Endothelial cell of umbilical vein (primary cell): ENCODE results near the gene SKOR2.

Experiments
- EZH2 ChIP-seq: IDR thresholded peaks from 2 replicates; pipeline ENCODE4 v1.6.1; 2012; ENCODE audit warnings: borderline replicate concordance, low read depth, mild to moderate bottlenecking, moderate library complexity, low read length, inconsistent platforms; ENCODE audit not compliant: severe bottlenecking
- JUN ChIP-seq: IDR thresholded peaks from 2 replicates; pipeline ENCODE4 v1.6.1; 2011; ENCODE audit warnings: borderline replicate concordance, low read depth; ENCODE audit not compliant: insufficient read length, insufficient read depth
- POLR2A ChIP-seq: IDR thresholded peaks from 2 replicates; pipeline ENCODE4 v1.6.1; 2012; ENCODE audit warnings: low read depth, mild to moderate bottlenecking, control low read depth, low read length
- POLR2AphosphoS5 ChIP-seq: IDR thresholded peaks from 2 replicates; pipeline ENCODE4 v1.6.1; 2012; ENCODE audit warnings: low read depth, mild to moderate bottlenecking, control low read depth, low read length, moderate library complexity; ENCODE audit not compliant: insufficient read depth
- TF ChIP-seq, protein P1 (sequence below), 2 donors: IDR thresholded peaks; 1 replicate in 1 of 2; 2 replicates in 1 of 2; pipeline ENCODE4 v1.5.1; 2011; ENCODE audit warnings: low read length in 2 of 2, mild to moderate bottlenecking in 2 of 2, moderate library complexity in 2 of 2, control low read depth in 1 of 2, inconsistent platforms in 1 of 2, low read depth in 1 of 2; ENCODE audit not compliant: insufficient read depth in 1 of 2; ENCODE audit errors: extremely low read depth in 1 of 2

DNA sequence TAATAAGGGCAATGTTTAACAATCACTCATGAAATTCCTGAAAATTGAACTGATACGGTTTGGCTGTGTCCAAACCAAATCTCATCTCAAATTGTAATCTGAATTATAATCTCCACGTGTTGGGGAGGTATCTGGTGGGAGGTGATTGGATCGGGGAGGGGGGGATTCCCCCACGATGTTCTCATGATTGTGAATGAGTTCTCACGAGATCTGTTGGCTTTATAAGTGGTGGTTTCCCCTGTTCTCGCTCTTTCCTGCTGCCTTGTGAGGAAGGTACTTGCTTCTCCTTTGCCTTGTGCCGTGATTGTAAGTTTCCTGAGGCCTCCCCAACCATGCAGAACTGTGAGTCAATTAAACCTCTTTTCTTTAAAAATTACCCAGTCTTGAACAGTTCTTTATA, 34.0 kb upstream of the SKOR2 start:
- TF ChIP-seq, protein P1, sequence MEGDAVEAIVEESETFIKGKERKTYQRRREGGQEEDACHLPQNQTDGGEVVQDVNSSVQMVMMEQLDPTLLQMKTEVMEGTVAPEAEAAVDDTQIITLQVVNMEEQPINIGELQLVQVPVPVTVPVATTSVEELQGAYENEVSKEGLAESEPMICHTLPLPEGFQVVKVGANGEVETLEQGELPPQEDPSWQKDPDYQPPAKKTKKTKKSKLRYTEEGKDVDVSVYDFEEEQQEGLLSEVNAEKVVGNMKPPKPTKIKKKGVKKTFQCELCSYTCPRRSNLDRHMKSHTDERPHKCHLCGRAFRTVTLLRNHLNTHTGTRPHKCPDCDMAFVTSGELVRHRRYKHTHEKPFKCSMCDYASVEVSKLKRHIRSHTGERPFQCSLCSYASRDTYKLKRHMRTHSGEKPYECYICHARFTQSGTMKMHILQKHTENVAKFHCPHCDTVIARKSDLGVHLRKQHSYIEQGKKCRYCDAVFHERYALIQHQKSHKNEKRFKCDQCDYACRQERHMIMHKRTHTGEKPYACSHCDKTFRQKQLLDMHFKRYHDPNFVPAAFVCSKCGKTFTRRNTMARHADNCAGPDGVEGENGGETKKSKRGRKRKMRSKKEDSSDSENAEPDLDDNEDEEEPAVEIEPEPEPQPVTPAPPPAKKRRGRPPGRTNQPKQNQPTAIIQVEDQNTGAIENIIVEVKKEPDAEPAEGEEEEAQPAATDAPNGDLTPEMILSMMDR (IDR thresholded peaks at IDR 0.05; ENCODE audit: extremely low read depth in 1 of 2, insufficient read depth in 1 of 2, low read depth in 1 of 2, low read length in 2 of 2): no peak
- TF ChIP-seq JUN (no peak), POLR2A (no peak), POLR2AphosphoS5 (no peak), EZH2 (no peak)
